Calu3 (cell line): ENCODE data around the gene AGBL1. TPM values are rescaled to one million over a fixed set of nuclear protein-coding genes. Genes with fewer than 3 reads are reported as not detected.
"Not testable (repeated sequence)": the region's sequence is repeated elsewhere in the genome, so short reads cannot be mapped to it uniquely, and the experiment has no call there.

Source experiments
- BruUV-seq: library from RNA; stranded (reverse); fragments of 400-500 nt; replicated peaks from 2 replicates; lab custom pipeline; 2021; lab: Mats Ljungman, UMichigan
- CTCF ChIA-PET: fragments of 300-600 bp; sonication (Branson Sonifier 250); formaldehyde crosslinking; loops from one replicate; lab custom pipeline; 2022; ENCODE audit warnings: antibody characterized with exemption; lab: Charles Lee
- DNase-seq: peaks from one replicate; pipeline ENCODE4 v3.0.0; 2022
- H3K27ac Mint-ChIP-seq: one replicate; pipeline ENCODE4 v1.8.0; 2022; ENCODE audit warnings: mixed read lengths; ENCODE audit not compliant: unreplicated experiment
- H3K27me3 Mint-ChIP-seq: one replicate; pipeline ENCODE4 v1.8.0; 2022; ENCODE audit warnings: mixed read lengths; ENCODE audit not compliant: unreplicated experiment
- H3K36me3 Mint-ChIP-seq: one replicate; pipeline ENCODE4 v1.8.0; 2022; ENCODE audit warnings: mild to moderate bottlenecking, moderate library complexity, mixed read lengths; ENCODE audit not compliant: insufficient read depth, unreplicated experiment
- H3K4me1 Mint-ChIP-seq: one replicate; pipeline ENCODE4 v1.8.0; 2022; ENCODE audit warnings: mild to moderate bottlenecking, low read depth, mixed read lengths; ENCODE audit not compliant: unreplicated experiment
- H3K4me3 Mint-ChIP-seq: one replicate; pipeline ENCODE4 v1.8.0; 2022; ENCODE audit warnings: mild to moderate bottlenecking, low read depth, moderate library complexity, mixed read lengths; ENCODE audit not compliant: unreplicated experiment
- H3K9me3 Mint-ChIP-seq: one replicate; pipeline ENCODE4 v1.8.0; 2022; ENCODE audit warnings: low read depth, mixed read lengths; ENCODE audit not compliant: unreplicated experiment
- intact Hi-C: fragments of 100-400 bp; cut with micrococcal nuclease; formaldehyde crosslinking; loops from one replicate; pipeline ENCODE4 v1.10.0; 2022; ENCODE audit not compliant: unreplicated experiment
- total RNA-seq: library from RNA; stranded (reverse); gene quantifications from 2 replicates; pipeline ENCODE4 v1.2.3, GENCODE V29; 2022
- TF ChIP-seq, protein P1 (sequence below): fragments of 200-600 bp; IDR thresholded peaks from one replicate; pipeline ENCODE4 v1.8.0; 2022; ENCODE audit warnings: antibody characterized with exemption; ENCODE audit not compliant: unreplicated experiment

The AGBL1 gene
- total RNA-seq, 1 experiment from 2014 or later, result not detected

DNA sequence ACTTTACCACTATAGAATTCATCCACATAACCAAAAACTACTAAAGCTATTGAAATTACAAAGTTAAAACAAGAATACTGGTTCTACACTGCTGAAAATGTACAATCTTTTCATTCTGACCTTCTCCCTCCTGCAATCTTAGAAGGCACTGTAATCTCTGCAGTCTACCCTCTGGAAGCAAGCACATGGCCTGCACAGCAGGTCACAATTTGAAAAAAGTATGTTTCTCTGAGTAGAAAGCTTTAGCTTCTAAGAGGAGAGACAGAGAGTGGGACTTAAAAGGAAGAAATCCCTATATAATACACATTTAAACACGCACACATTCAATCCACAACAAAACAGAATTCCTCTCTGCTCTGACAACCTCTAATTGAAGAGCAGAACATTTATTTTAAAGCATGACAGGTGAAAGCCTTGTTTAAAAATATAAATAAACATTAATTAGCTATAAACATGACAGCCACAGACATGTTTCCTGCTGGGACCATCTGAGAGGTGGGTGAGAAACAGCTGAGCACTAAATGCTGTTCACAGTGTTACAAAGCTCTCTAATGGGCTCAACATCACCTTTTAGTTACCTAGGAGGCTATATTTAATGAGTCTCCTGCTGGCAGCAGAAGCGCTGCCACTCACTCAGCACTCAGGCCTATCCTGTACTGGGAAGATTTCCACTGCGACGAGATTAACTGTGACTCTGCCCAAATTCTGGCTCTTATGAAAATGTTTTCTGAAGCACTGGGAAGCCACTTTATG is 447.4 kb downstream of the AGBL1 start:
- BruUV-seq, result no TSS peak
- CTCF ChIA-PET, result no interaction called here
- Mint-ChIP-seq H3K4me1 (no peaks in the 10 kb centered on the region), H3K9me3 (no peaks in the 10 kb centered on the region), H3K27me3 (no peaks in the 10 kb centered on the region), H3K36me3 (no peaks in the 10 kb centered on the region), H3K27ac (no peak overlapping the region), H3K4me3 (no peak overlapping the region)
- no peak for DNase-seq
- TF ChIP-seq, protein P1, sequence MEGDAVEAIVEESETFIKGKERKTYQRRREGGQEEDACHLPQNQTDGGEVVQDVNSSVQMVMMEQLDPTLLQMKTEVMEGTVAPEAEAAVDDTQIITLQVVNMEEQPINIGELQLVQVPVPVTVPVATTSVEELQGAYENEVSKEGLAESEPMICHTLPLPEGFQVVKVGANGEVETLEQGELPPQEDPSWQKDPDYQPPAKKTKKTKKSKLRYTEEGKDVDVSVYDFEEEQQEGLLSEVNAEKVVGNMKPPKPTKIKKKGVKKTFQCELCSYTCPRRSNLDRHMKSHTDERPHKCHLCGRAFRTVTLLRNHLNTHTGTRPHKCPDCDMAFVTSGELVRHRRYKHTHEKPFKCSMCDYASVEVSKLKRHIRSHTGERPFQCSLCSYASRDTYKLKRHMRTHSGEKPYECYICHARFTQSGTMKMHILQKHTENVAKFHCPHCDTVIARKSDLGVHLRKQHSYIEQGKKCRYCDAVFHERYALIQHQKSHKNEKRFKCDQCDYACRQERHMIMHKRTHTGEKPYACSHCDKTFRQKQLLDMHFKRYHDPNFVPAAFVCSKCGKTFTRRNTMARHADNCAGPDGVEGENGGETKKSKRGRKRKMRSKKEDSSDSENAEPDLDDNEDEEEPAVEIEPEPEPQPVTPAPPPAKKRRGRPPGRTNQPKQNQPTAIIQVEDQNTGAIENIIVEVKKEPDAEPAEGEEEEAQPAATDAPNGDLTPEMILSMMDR, result no peak
- intact Hi-C loops, result no loop called here

DNA sequence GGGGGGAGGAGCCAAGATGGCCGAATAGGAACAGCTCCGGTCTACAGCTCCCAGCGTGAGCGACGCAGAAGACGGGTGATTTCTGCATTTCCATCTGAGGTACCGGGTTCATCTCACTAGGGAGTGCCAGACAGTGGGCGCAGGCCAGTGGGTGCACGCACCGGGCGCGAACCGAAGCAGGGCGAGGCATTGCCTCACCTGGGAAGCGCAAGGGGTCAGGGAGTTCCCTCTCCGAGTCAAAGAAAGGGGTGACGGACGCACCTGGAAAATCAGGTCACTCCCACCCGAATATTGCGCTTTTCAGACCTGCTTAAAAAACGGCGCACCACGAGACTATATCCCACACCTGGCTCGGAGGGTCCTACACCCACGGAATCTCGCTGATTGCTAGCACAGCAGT is 448.4 kb downstream of the AGBL1 start:
- H3K27ac Mint-ChIP-seq, CTCF ChIA-PET, BruUV-seq, H3K4me3 Mint-ChIP-seq, intact Hi-C loops, DNase-seq, H3K9me3 Mint-ChIP-seq, H3K27me3 Mint-ChIP-seq, H3K4me1 Mint-ChIP-seq, H3K36me3 Mint-ChIP-seq: not testable (repeated sequence)

DNA sequence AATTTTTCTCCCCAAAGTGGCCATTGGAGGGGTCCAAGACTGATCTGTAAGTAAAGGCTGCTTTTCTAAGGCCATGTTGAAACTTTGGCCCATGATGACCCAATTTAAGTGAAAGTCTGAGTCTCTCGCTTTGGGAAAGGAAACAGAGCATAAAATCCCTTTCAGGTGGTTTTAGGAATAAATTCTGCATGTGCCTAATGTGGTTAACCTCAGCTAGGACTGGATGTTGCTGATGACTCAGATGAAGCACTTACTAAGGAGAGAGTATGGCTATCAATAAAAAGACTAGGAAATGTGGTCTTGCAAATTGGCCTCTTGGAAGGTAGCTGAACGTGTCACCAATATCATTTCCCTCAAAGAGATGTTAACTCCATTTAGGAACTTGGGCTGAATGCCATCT is 458.5 kb downstream of the AGBL1 start:
- peaks cover 14% of the 10 kb centered on the region for H3K9me3 Mint-ChIP-seq
- no peak for DNase-seq
- H3K27ac Mint-ChIP-seq, result no peak overlapping the region
- H3K4me3 Mint-ChIP-seq, result no peak overlapping the region
- TF ChIP-seq, protein P1, result no peak
- CTCF ChIA-PET, result interaction anchor here (0.5 kb wide), 1 partner anchor 1522 kb away, joined by 7 read pairs; no protein-coding TSS in a partner anchor
- no peaks in the 10 kb centered on the region for H3K36me3 Mint-ChIP-seq
- H3K4me1 Mint-ChIP-seq, result no peaks in the 10 kb centered on the region
- no TSS peak for BruUV-seq
- intact Hi-C loops, result no loop called here
- no peaks in the 10 kb centered on the region for H3K27me3 Mint-ChIP-seq

DNA sequence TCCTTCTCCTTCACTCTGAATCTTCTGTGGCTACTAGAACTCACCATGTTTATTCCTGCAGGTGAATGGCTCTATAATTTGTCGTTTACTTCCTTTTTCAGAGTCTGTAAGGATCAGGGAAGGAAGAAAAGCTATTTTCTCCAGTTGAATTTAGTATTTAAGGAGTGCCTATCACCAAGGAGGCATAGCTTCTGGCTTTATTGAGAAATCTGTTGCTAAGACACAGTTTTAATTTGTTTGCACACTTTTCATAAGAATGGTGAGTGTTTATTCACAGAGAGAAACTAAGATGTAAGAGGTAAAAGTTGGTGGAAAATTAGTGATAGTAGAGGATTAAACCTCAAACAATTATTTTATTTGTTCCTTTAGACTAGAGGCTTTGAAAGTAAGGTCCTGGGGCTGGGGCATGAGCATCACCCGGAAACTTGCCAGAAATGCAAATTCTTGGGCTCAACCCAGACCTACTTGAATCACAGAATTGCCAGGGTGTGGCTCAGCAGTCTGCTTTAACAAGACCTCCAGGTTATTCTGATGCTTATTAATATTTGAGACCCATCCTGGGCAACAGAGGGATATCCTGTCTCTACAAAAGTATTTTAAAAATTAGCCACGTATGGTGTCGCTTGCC is 461.3 kb downstream of the AGBL1 start:
- Mint-ChIP-seq H3K27me3 (no peaks in the 10 kb centered on the region), H3K9me3 (peaks cover 13% of the 10 kb centered on the region), H3K4me1 (no peaks in the 10 kb centered on the region), H3K36me3 (no peaks in the 10 kb centered on the region), H3K4me3 (no peak overlapping the region), H3K27ac (no peak overlapping the region)
- intact Hi-C loops, result no loop called here
- no TSS peak for BruUV-seq
- TF ChIP-seq, protein P1, result no peak
- DNase-seq, result no peak
- CTCF ChIA-PET, result no interaction called here

DNA sequence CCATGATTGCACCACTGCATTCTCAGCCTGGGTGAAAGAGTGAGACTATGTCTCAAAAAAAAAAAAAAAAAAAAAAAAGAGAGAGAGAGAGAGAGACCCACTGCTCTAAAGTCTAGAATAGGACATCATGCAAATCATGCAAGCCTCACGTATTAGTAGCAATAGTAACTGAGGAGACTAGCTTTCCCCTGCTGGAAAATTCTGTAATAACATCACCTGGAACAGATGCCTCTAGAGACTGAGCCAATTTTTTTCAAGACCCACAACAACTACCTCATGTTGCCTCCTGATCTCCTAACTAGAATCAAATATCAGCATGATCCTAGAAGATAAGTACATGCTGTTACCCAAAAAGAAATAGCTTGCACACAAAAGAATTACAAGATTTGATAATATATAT is 461.9 kb downstream of the AGBL1 start:
- H3K27me3 Mint-ChIP-seq, result no peaks in the 10 kb centered on the region
- H3K9me3 Mint-ChIP-seq, result peaks cover 13% of the 10 kb centered on the region
- H3K27ac Mint-ChIP-seq, result no peak overlapping the region
- no peak for DNase-seq
- no TSS peak for BruUV-seq
- no peak overlapping the region for H3K4me3 Mint-ChIP-seq
- intact Hi-C loops, result no loop called here
- H3K4me1 Mint-ChIP-seq, result no peaks in the 10 kb centered on the region
- TF ChIP-seq, protein P1, result no peak
- CTCF ChIA-PET, result no interaction called here
- no peaks in the 10 kb centered on the region for H3K36me3 Mint-ChIP-seq
